GM12873 (cell line): ENCODE measurements around the gene KRABD2.

Source experiments
- CTCF ChIP-seq: IDR thresholded peaks from 2 replicates; pipeline ENCODE4 v1.5.1; 2012; ENCODE audit warnings: low read depth, mild to moderate bottlenecking, moderate library complexity, low read length, control low read depth; ENCODE audit not compliant: insufficient read depth; ENCODE audit errors: missing control alignments

The KRABD2 gene

GRCh38 chr17:8354236-8354635 lies 22.3 kb downstream of the KRABD2 start:
- TF ChIP-seq CTCF = no peak

- no peak for TF ChIP-seq CTCF
Measured at GRCh38 chr17:8353736-8354135, 22.8 kb downstream of the KRABD2 start.

GRCh38 chr17:8350339-8350738 lies 26.2 kb downstream of the KRABD2 start:
- no peak for TF ChIP-seq CTCF

- TF ChIP-seq CTCF = no peak
Measured at GRCh38 chr17:8345951-8346665, 30.4 kb downstream of the KRABD2 start.

- no peak for TF ChIP-seq CTCF
Measured at GRCh38 chr17:8345052-8345690, 31.3 kb downstream of the KRABD2 start.

GRCh38 chr17:8341456-8341855 lies 35.0 kb downstream of the KRABD2 start:
- TF ChIP-seq CTCF = no peak

GRCh38 chr17:8339540-8339939 lies 37.0 kb downstream of the KRABD2 start, which contains the start of gene ODF4:
Gene ODF4 (plus strand): TSS chr17:8339840. CDS start chr17:8340052, 212 bp downstream.
- no peak for TF ChIP-seq CTCF
